HepG2 (cell line): ENCODE data around the gene ATP2C2. TPM values are rescaled to one million over a fixed set of nuclear protein-coding genes. Genes with fewer than 3 reads are reported as not detected.

ENCODE experiments used
- ATAC-seq: fragments of 200-7000 bp; cut with Tn5 transposase; 3 replicates; pipeline ENCODE4 v1.9.1; 2020; ENCODE audit warnings: mild to moderate bottlenecking, moderate library complexity
- BruUV-seq: library from RNA; stranded (reverse); fragments of 400-500 nt; replicated peaks from 2 replicates; lab custom pipeline; 2021; lab: Mats Ljungman, UMichigan
- CTCF ChIA-PET: fragments of 300-600 bp; formaldehyde crosslinking; extraction: SDS; loops from one replicate; lab custom pipeline; 2021; ENCODE audit warnings: low total read pairs, inconsistent platforms, low intra/inter-chr PET ratio; lab: Yijun Ruan, JAX
- POLR2A ChIA-PET: fragments of 350-600 bp; sonication (Branson Sonifier 250); formaldehyde crosslinking; loops from one replicate; lab custom pipeline; 2020; ENCODE audit warnings: antibody characterized with exemption, inconsistent platforms; lab: Yijun Ruan, JAX
- DNase-seq: peaks from one replicate; pipeline ENCODE4 v3.0.0-alpha.2; 2015; ENCODE audit warnings: low spot score
- FAIRE-seq: peaks from 3 replicates; lab custom pipeline; 2011; peaks lifted over from hg19 to GRCh38; lab: Jason Lieb, UNC
- H2AFZ ChIP-seq: one replicate; pipeline ENCODE4 v1.6.1; 2011; ENCODE audit warnings: low read length, inconsistent platforms
- H3K27ac ChIP-seq: fragments of 300-600 bp; 3 replicates; pipeline ENCODE4 v1.8.0; 2011; ENCODE audit warnings: mixed run types, mild to moderate bottlenecking, mixed read lengths, low read length, inconsistent platforms; ENCODE audit not compliant: insufficient read depth; ENCODE audit errors: extremely low read length
- H3K27me3 ChIP-seq, 2 experiments: fragments of 200-600 bp in 1 of 2; 2 replicates in 1 of 2; 3 replicates in 1 of 2; pipeline versions ENCODE4 v1.6.0 to v1.8.0; 2011; ENCODE audit warnings: low read length in 2 of 2, mild to moderate bottlenecking in 2 of 2, moderate library complexity in 2 of 2, inconsistent platforms in 1 of 2; ENCODE audit not compliant: insufficient read depth in 2 of 2, control insufficient read depth in 1 of 2
- H3K36me3 ChIP-seq, 2 experiments: fragments of 200-600 bp in 1 of 2; replicated peaks in 1 of 2; 2 replicates in 1 of 2; 3 replicates in 1 of 2; pipeline versions ENCODE4 v1.5.1 to v1.8.0; 2011; ENCODE audit warnings: low read length in 2 of 2, inconsistent platforms in 1 of 2; ENCODE audit not compliant: insufficient read depth in 2 of 2, control insufficient read depth in 1 of 2
- H3K4me1 ChIP-seq: 2 replicates; pipeline ENCODE4 v1.5.1; 2012; ENCODE audit warnings: low read length, inconsistent platforms; ENCODE audit not compliant: insufficient read depth
- H3K4me2 ChIP-seq: 2 replicates; pipeline ENCODE4 v1.6.0; 2011; ENCODE audit warnings: low read depth, low read length, inconsistent platforms
- H3K4me3 ChIP-seq, 3 experiments: fragments of 200-600 bp in 1 of 3; sonication (generic), shearing (Covaris generic) in 1 of 3; replicated peaks in 1 of 3; 2 replicates each; pipeline ENCODE4 v1.5.1; 2011 to 2016; ENCODE audit warnings: low read length in 3 of 3, inconsistent platforms in 2 of 3, low read depth in 2 of 3, mild to moderate bottlenecking in 2 of 3, control low read depth in 1 of 3, mixed read lengths in 1 of 3; ENCODE audit not compliant: insufficient read depth in 1 of 3
- H3K79me2 ChIP-seq: one replicate; pipeline ENCODE4 v1.6.1; 2011; ENCODE audit warnings: low read length, inconsistent platforms; ENCODE audit not compliant: insufficient read depth
- H3K9ac ChIP-seq: 2 replicates; pipeline ENCODE4 v1.6.0; 2011; ENCODE audit warnings: mild to moderate bottlenecking, low read depth, low read length, inconsistent platforms; ENCODE audit not compliant: insufficient read depth
- H3K9me3 ChIP-seq: 2 replicates; pipeline ENCODE4 v1.5.1; 2012; ENCODE audit warnings: mild to moderate bottlenecking, low read length
- H4K20me1 ChIP-seq: 2 replicates; pipeline ENCODE4 v1.6.0; 2011; ENCODE audit warnings: inconsistent platforms, mild to moderate bottlenecking, low read length, moderate library complexity; ENCODE audit not compliant: insufficient read depth
- FOXM1 ChIP-seq: sonication (generic); formaldehyde crosslinking; IDR thresholded peaks from 2 replicates; pipeline ENCODE4 v1.5.0; 2020; ENCODE audit warnings: missing genetic modification reagents
- KMT2B ChIP-seq: IDR thresholded peaks from 2 replicates; pipeline ENCODE4 v1.6.1; 2016; ENCODE audit warnings: missing genetic modification reagents, missing compliant biosample characterization
- SATB2 ChIP-seq: sonication (generic); formaldehyde crosslinking; IDR thresholded peaks from 2 replicates; pipeline ENCODE4 v1.5.0; 2020; ENCODE audit warnings: missing genetic modification reagents
- SKI ChIP-seq: fragments of 450-650 bp; IDR thresholded peaks from one replicate; pipeline ENCODE4 v1.6.1; 2018; ENCODE audit warnings: mild to moderate bottlenecking; ENCODE audit not compliant: partially characterized antibody
- SNAI1 ChIP-seq: sonication (generic); formaldehyde crosslinking; IDR thresholded peaks from 2 replicates; pipeline ENCODE4 v1.5.0; 2020; ENCODE audit warnings: mild to moderate bottlenecking, missing genetic modification reagents, borderline replicate concordance
- ZBTB44 ChIP-seq: sonication (generic); formaldehyde crosslinking; IDR thresholded peaks from 2 replicates; pipeline ENCODE4 v1.4.0; 2020; ENCODE audit warnings: missing genetic modification reagents
- ZFP41 ChIP-seq: sonication (generic); formaldehyde crosslinking; IDR thresholded peaks from 2 replicates; pipeline ENCODE4 v1.4.0; 2020; ENCODE audit warnings: mild to moderate bottlenecking, missing genetic modification reagents, borderline replicate concordance
- ZNF44 ChIP-seq: sonication (generic); formaldehyde crosslinking; IDR thresholded peaks from 2 replicates; pipeline ENCODE4 v1.5.1; 2020; ENCODE audit warnings: mild to moderate bottlenecking, missing genetic modification reagents
- ZNF543 ChIP-seq: sonication (generic); formaldehyde crosslinking; IDR thresholded peaks from 2 replicates; pipeline ENCODE4 v1.4.0; 2020; ENCODE audit warnings: mild to moderate bottlenecking, missing genetic modification reagents
- ZNF773 ChIP-seq: sonication (generic); formaldehyde crosslinking; IDR thresholded peaks from 2 replicates; pipeline ENCODE4 v1.4.0; 2020; ENCODE audit warnings: missing genetic modification reagents, borderline replicate concordance
- ZSCAN25 ChIP-seq: sonication (generic); formaldehyde crosslinking; IDR thresholded peaks from 2 replicates; pipeline ENCODE4 v1.8.0; 2022; ENCODE audit warnings: mild to moderate bottlenecking, missing genetic modification reagents
- WGBS: methylation state at CpG from one replicate; pipeline ENCODE4 v1.1.6; 2017; ENCODE audit warnings: low lambda C conversion rate; 5-methylcytosine and 5-hydroxymethylcytosine counted together
- in situ Hi-C: cut with HindIII; loops from 2 replicates; pipeline ENCODE4 v1.10.0; 2017; ENCODE audit warnings: low pct_unique_long_range_greater_than_20kb; ENCODE audit not compliant: extremely low pct_ligation_motif_present
- intact Hi-C: fragments of 100-400 bp; cut with micrococcal nuclease; formaldehyde crosslinking; loops from one replicate; pipeline ENCODE4 v1.10.0; 2022; ENCODE audit not compliant: unreplicated experiment
- polyA plus RNA-seq, 8 experiments: library from polyadenylated mRNA; depleted of rRNA in 3 of 8; stranded (reverse) in 7 of 8; unstranded in 1 of 8; fragments of >200 nt; fragmentation: Illumina TruSeq in 4 of 8; extraction: Trizol in 4 of 8; gene quantifications; 2 replicates each; pipeline versions ENCODE4 v1.2.1 to v1.2.3, GENCODE V29; 2011 to 2016; ENCODE audit warnings: low read depth in 4 of 8, missing spikeins in 1 of 8, mixed read lengths in 1 of 8; ENCODE audit not compliant: insufficient read depth in 1 of 8
- total RNA-seq, 5 experiments: library from RNA; depleted of rRNA; stranded (reverse); fragments of >200 nt; fragmentation: Illumina TruSeq; extraction: Trizol; gene quantifications; 2 replicates each; pipeline ENCODE4 v1.2.3, GENCODE V29; 2016; ENCODE audit warnings: low read depth in 1 of 5
- TF ChIP-seq, protein P1 (sequence below): sonication (generic); formaldehyde crosslinking; IDR thresholded peaks from 2 replicates; pipeline ENCODE4 v1.5.0; 2020; ENCODE audit warnings: mild to moderate bottlenecking, missing genetic modification reagents, moderate library complexity

The ATP2C2 gene
- total and polyA plus RNA-seq, 2 of the 13 experiments (the other 11 are each of a cell fraction or from before 2014, with no cell fraction given), result 0.07 TPM; not detected in 1

DNA sequence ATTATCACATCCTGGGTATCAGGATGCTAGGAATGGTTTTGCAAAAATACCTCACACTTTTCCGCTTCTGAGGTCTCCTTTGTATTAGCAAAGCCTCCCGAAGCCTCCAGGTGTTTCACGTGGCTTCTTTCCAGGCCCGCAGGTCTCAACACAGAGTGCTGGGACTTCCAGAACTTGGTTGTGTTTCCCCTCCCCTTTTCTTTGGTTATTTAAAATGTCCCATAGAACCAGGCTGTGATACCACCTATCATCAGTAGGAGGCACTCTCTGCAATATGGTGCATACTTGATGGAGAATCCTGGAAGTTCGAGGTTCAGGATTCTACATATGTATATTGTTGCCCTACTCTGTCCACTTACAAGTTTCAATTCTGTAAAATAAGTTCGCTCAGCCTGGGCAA is 28.8 kb downstream of the ATP2C2 start:
- H3K4me3 ChIP-seq, result no peak overlapping the region
- no peak overlapping the region for H2AFZ ChIP-seq
- no peaks in the 10 kb centered on the region for H4K20me1 ChIP-seq
- DNase-seq (no peak), FAIRE-seq (no peak), ATAC-seq (no peak)
- H3K4me1 ChIP-seq, result no peaks in the 10 kb centered on the region
- no peaks in the 10 kb centered on the region for H3K36me3 ChIP-seq
- 69% methylated on average over 6 of the region's 6 CpGs for WGBS
- H3K4me2 ChIP-seq, result no peak overlapping the region
- no peaks in the 10 kb centered on the region for H3K79me2 ChIP-seq
- intact Hi-C loops, result no loop called here
- POLR2A ChIA-PET, result no interaction called here
- no peaks in the 10 kb centered on the region for H3K9me3 ChIP-seq
- in situ Hi-C loops, result no loop called here
- CTCF ChIA-PET, result no interaction called here
- H3K9ac ChIP-seq, result no peak overlapping the region
- no peak overlapping the region for H3K27ac ChIP-seq
- no peak for TF ChIP-seq ZSCAN25
- TF ChIP-seq, protein P1, sequence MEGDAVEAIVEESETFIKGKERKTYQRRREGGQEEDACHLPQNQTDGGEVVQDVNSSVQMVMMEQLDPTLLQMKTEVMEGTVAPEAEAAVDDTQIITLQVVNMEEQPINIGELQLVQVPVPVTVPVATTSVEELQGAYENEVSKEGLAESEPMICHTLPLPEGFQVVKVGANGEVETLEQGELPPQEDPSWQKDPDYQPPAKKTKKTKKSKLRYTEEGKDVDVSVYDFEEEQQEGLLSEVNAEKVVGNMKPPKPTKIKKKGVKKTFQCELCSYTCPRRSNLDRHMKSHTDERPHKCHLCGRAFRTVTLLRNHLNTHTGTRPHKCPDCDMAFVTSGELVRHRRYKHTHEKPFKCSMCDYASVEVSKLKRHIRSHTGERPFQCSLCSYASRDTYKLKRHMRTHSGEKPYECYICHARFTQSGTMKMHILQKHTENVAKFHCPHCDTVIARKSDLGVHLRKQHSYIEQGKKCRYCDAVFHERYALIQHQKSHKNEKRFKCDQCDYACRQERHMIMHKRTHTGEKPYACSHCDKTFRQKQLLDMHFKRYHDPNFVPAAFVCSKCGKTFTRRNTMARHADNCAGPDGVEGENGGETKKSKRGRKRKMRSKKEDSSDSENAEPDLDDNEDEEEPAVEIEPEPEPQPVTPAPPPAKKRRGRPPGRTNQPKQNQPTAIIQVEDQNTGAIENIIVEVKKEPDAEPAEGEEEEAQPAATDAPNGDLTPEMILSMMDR, result peak; percentile 31; the same call in 1 of the 2 replicates
- BruUV-seq, result no TSS peak
- peaks cover 1 to 18% of the 10 kb centered on the region in 2 experiments; a peak in 4 of 5 replicates for H3K27me3 ChIP-seq

DNA sequence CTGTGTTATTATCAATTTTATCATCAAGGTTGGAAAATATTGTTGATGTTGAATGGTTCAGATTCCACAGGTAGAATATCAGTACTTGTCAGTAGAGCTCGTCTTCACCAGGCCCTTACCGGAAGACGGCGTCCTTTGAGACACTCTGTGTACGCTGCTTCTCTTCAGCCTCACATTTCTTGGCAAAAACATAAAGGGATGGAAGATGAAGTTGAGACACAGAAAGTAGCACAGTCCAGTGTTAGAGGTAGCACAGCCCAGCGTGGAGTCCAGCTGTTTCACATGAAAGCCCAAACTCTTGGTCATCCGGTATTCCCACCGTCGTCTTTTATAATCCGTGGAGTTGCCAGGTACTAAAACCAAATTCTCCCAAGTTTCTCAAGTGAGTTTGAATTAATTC is 30.4 kb downstream of the ATP2C2 start:
- ChIA-PET POLR2A (no interaction called here), CTCF (no interaction called here)
- FAIRE-seq, result no peak
- H3K4me3 ChIP-seq, result no peak overlapping the region
- intact Hi-C loops, result no loop called here
- H3K27ac ChIP-seq, result no peak overlapping the region
- no peak overlapping the region for H3K4me2 ChIP-seq
- in situ Hi-C loops, result no loop called here
- no peaks in the 10 kb centered on the region for H4K20me1 ChIP-seq
- H2AFZ ChIP-seq, result no peak overlapping the region
- H3K9me3 ChIP-seq, result no peaks in the 10 kb centered on the region
- H3K79me2 ChIP-seq, result no peaks in the 10 kb centered on the region
- H3K36me3 ChIP-seq, result no peaks in the 10 kb centered on the region
- ATAC-seq, result no peak
- no peak for TF ChIP-seq KMT2B (CRISPR knock-in tag)
- TF ChIP-seq SKI, result no peak
- no peak for TF ChIP-seq ZNF773
- TF ChIP-seq ZBTB44 (CRISPR knock-in tag), result no peak
- TF ChIP-seq ZFP41 (CRISPR knock-in tag), result no peak
- TF ChIP-seq FOXM1 (CRISPR knock-in tag), result no peak
- no peak for TF ChIP-seq ZNF44 (CRISPR knock-in tag)
- no peak for TF ChIP-seq SATB2 (CRISPR knock-in tag)
- no peak for TF ChIP-seq ZNF543 (CRISPR knock-in tag)
- TF ChIP-seq SNAI1 (CRISPR knock-in tag), result no peak
- TF ChIP-seq, all 625 proteins: peak for 0
- Histone ChIP-seq H3K4me1 (no peaks in the 10 kb centered on the region), H3K9ac (no peak overlapping the region), H3K27me3 (peaks cover 0 to 13% of the 10 kb centered on the region in 2 experiments; a peak in 2 of 5 replicates)
- DNase-seq, result no peak
- 59% methylated on average over 10 of the region's 10 CpGs for WGBS
- no TSS peak for BruUV-seq
